GM10248 (cell line): ENCODE results near the gene PRKCE.

ENCODE experiments used
- CTCF ChIA-PET: fragments of 300-600 bp; sonication (Branson Sonifier 250); formaldehyde crosslinking; extraction: SDS; loops from one replicate; lab custom pipeline; 2021; ENCODE audit warnings: antibody characterized with exemption; lab: Yijun Ruan, JAX
- POLR2A ChIA-PET: fragments of 350-650 bp; sonication (Branson Sonifier 250); formaldehyde crosslinking; extraction: SDS; loops from one replicate; lab custom pipeline; 2020; ENCODE audit warnings: antibody characterized with exemption; lab: Yijun Ruan, JAX
- DNase-seq: peaks from one replicate; pipeline ENCODE4 v3.0.0; 2012; ENCODE audit errors: extremely low spot score
- TF ChIP-seq, protein P1 (sequence below): IDR thresholded peaks from 2 replicates; pipeline ENCODE4 v1.5.1; 2012; ENCODE audit warnings: mild to moderate bottlenecking, low read depth; ENCODE audit errors: extremely low read depth, missing control alignments, control extremely low read depth

Gene PRKCE

DNA sequence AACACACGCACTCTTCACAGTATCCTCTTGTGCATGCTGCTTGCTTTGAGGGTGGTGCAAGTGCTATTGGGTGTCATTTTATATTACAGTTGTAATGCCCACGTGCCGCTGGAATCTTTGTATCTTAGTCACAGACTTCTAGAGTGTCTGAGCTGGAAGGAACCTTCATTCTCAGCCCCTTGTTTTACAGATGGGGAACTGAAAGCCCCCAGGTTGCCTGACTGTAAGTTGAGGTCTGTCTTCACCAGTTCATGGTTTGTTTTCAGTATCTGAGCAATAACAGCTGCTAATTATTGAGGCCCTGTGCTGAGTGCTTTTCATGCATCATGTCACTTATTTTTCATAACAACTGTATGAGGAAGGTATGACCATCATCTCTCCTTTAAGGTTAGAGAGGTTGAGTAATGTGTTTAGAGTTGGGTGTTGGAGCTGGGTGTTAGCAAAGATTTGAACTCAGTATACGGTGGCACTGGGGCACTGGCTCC lies 77.0 kb downstream of the PRKCE start:
- DNase-seq, result peak; percentile 78
- POLR2A ChIA-PET, result interaction anchor here (1.1 kb wide), 1 partner anchor 79 kb away, joined by 3 read pairs; no protein-coding TSS in a partner anchor
- CTCF ChIA-PET, result interaction anchor here (1.1 to 4.5 kb wide), 14 partner anchors 8 to 177 kb away, joined by 3 to 25 read pairs (median 4); no protein-coding TSS in a partner anchor
- TF ChIP-seq, protein P1, sequence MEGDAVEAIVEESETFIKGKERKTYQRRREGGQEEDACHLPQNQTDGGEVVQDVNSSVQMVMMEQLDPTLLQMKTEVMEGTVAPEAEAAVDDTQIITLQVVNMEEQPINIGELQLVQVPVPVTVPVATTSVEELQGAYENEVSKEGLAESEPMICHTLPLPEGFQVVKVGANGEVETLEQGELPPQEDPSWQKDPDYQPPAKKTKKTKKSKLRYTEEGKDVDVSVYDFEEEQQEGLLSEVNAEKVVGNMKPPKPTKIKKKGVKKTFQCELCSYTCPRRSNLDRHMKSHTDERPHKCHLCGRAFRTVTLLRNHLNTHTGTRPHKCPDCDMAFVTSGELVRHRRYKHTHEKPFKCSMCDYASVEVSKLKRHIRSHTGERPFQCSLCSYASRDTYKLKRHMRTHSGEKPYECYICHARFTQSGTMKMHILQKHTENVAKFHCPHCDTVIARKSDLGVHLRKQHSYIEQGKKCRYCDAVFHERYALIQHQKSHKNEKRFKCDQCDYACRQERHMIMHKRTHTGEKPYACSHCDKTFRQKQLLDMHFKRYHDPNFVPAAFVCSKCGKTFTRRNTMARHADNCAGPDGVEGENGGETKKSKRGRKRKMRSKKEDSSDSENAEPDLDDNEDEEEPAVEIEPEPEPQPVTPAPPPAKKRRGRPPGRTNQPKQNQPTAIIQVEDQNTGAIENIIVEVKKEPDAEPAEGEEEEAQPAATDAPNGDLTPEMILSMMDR, result no peak

GRCh38 chr2:45729753-45730512 lies 78.5 kb downstream of the PRKCE start:
- TF ChIP-seq, protein P1, result peak; percentile 52
- ChIA-PET CTCF (interaction anchor here (0.9 to 4.5 kb wide), 29 partner anchors 9 to 206 kb away, joined by 3 to 25 read pairs (median 4); no protein-coding TSS in a partner anchor), POLR2A (interaction anchor here (1.1 kb wide), 1 partner anchor 80 kb away, joined by 3 read pairs; no protein-coding TSS in a partner anchor)
- DNase-seq, result peak; percentile 47

- CTCF ChIA-PET, result interaction anchor here (0.8 to 4.5 kb wide), 11 partner anchors 9 to 103 kb away, joined by 3 to 25 read pairs (median 3); no protein-coding TSS in a partner anchor
- no peak for DNase-seq
- TF ChIP-seq, protein P1, result no peak
- POLR2A ChIA-PET, result no interaction called here
Observed at GRCh38 chr2:45731141-45731540, 79.7 kb downstream of the PRKCE start.

DNA sequence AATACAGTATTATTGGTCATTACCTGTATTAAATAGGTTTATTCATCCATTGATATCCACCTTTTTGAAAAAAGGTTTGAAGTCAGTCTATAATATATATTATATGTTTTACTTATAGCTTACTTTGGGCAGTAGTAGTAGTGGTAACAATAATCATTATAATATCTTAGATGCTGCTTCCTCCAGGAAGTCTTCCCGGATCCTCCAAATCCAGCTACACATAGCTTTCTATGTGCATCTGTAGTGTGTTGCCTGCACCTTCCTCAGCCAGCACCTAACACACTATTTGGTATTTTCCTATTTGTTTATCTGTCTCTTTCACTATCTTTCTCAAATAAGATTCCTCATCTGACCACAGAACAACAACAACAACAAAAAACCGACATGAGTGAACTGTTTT lies 81.0 kb downstream of the PRKCE start:
- TF ChIP-seq, protein P1, result no peak
- POLR2A ChIA-PET, result no interaction called here

DNA sequence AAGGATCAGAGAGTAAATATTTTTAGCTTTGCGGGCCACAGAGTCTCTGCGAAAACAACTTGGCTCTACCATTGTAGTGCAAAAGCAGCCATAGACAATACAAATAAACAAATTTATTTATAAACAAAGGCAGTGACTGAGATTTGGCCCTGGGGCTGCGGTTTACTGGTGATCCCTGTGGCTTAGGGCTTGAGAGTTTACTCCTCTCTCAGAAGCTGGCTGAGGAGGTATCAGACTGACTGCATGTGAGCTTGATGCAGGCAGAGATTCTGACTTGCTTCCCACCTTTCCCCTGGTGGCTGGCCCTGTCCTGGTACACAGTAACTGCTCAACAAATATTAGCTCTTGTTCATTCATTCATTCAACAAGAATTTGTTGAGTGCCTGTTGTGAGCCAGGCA lies 81.5 kb downstream of the PRKCE start:
- POLR2A ChIA-PET, result no interaction called here
- no peak for DNase-seq
- TF ChIP-seq, protein P1, result no peak
- CTCF ChIA-PET, result interaction anchor here (1.0 to 3.9 kb wide), 5 partner anchors 9 to 52 kb away, joined by 3 to 16 read pairs (median 4); no protein-coding TSS in a partner anchor

More for the DNA sequence above, 81.0 kb downstream of the PRKCE start:
- CTCF ChIA-PET, result interaction anchor here (1.0 to 1.3 kb wide), 4 partner anchors 12 to 104 kb away, joined by 3 to 4 read pairs (median 4); no protein-coding TSS in a partner anchor
- no peak for DNase-seq

GRCh38 chr2:45734336-45734735 lies 82.9 kb downstream of the PRKCE start:
- TF ChIP-seq, protein P1, result no peak
- POLR2A ChIA-PET, result no interaction called here
- no peak for DNase-seq
- CTCF ChIA-PET, result interaction anchor here (1.8 to 3.9 kb wide), 2 partner anchors 10 to 51 kb away, joined by 3 to 16 read pairs; no protein-coding TSS in a partner anchor
